GM19023 (cell line): Measurements from ENCODE around the gene HK2.
A peak's percentile ranks its signal among the peaks of the same experiment; 100 is the strongest.
"Not testable (repeated sequence)": the region's sequence is repeated elsewhere in the genome, so short reads cannot be mapped to it uniquely, and the experiment has no call there.

ENCODE experiments used
- ATAC-seq: cut with Tn5 transposase; IDR thresholded peaks from one replicate; pipeline ENCODE4 v1.9.1; 2021; ENCODE audit warnings: mild to moderate bottlenecking, moderate library complexity; ENCODE audit not compliant: unreplicated experiment

HK2 gene

GRCh38 chr2:74893332-74893731 lies 59.4 kb downstream of the HK2 start:
- ATAC-seq, result no peak

GRCh38 chr2:74894272-74894981 lies 60.5 kb downstream of the HK2 start:
- no peak for ATAC-seq

GRCh38 chr2:74895001-74895400 lies 61.1 kb downstream of the HK2 start:
- no peak for ATAC-seq

- no peak for ATAC-seq
Observed at GRCh38 chr2:74896232-74896631, 62.3 kb downstream of the HK2 start.

GRCh38 chr2:74900225-74900624 lies 66.3 kb downstream of the HK2 start:
- ATAC-seq, result not testable (repeated sequence)

GRCh38 chr2:74902281-74902860 lies 68.4 kb downstream of the HK2 start:
- ATAC-seq, result no peak

- no peak for ATAC-seq
Observed at GRCh38 chr2:74906395-74906794, 72.5 kb downstream of the HK2 start.

GRCh38 chr2:74907560-74907959 lies 73.6 kb downstream of the HK2 start:
- ATAC-seq, result not testable (repeated sequence)

GRCh38 chr2:74908748-74909444 lies 75.0 kb downstream of the HK2 start:
- no peak for ATAC-seq

GRCh38 chr2:74910245-74910644 lies 76.3 kb downstream of the HK2 start:
- no peak for ATAC-seq

GRCh38 chr2:74911061-74911460 lies 77.1 kb downstream of the HK2 start:
- no peak for ATAC-seq

- ATAC-seq, result no peak
Observed at GRCh38 chr2:74915743-74916142, 81.8 kb downstream of the HK2 start.

GRCh38 chr2:74916394-74916793 lies 82.5 kb downstream of the HK2 start:
- ATAC-seq, result no peak

- ATAC-seq, result no peak
Observed at GRCh38 chr2:74917702-74918619, 84.0 kb downstream of the HK2 start.

GRCh38 chr2:74919827-74920226 lies 85.9 kb downstream of the HK2 start:
- ATAC-seq, result peak; percentile 58

GRCh38 chr2:74921236-74921736 lies 87.4 kb downstream of the HK2 start:
- ATAC-seq, result no peak

- ATAC-seq, result no peak
Observed at GRCh38 chr2:74922592-74923227, 88.8 kb downstream of the HK2 start.

GRCh38 chr2:74924463-74925265 lies 90.7 kb downstream of the HK2 start:
- ATAC-seq, result no peak

- no peak for ATAC-seq
Observed at GRCh38 chr2:74925361-74925786, 91.4 kb downstream of the HK2 start.

- no peak for ATAC-seq
Observed at GRCh38 chr2:74927621-74928020, 93.7 kb downstream of the HK2 start.
